ENCODE data around the gene RAD23A.

GRCh38 chr19:12938779-12939601 lies 6.7 kb upstream of the RAD23A start:
- TF ChIP-seq CTCF (IDR thresholded peaks at IDR 0.05) (no peak), POLR2A (IDR thresholded peaks at IDR 0.05) (no peak)
